Naive thymus-derived CD4-positive, alpha-beta T cell (primary cell): Measurements from ENCODE around the gene UGT2A2. TPM values are rescaled to one million over a fixed set of nuclear protein-coding genes. Genes with fewer than 3 reads are reported as not detected.

ENCODE experiments used
- ATAC-seq: fragments of 150-1000 bp; cut with Tn5 transposase; 2 replicates; pipeline ENCODE4 v1.10.0; 2021; ENCODE audit warnings: mild to moderate bottlenecking, moderate library complexity
- CTCF ChIA-PET: fragments of 350-600 bp; sonication (Branson Sonifier 250); formaldehyde crosslinking; loops from one replicate; lab custom pipeline; 2021; ENCODE audit warnings: antibody characterized with exemption; lab: Charles Lee
- POLR2A ChIA-PET: fragments of 350-600 bp; sonication (Branson Sonifier 250); formaldehyde crosslinking; loops from one replicate; lab custom pipeline; 2021; ENCODE audit warnings: antibody characterized with exemption, inconsistent platforms; lab: Charles Lee
- DNase-seq, 9 donors: peaks; one replicate each; pipeline versions ENCODE4 v3.0.0 to v3.0.0-alpha.2; 2020 to 2022; ENCODE audit warnings: mixed read lengths in 1 of 9
- H3K27ac ChIP-seq: one replicate; pipeline ENCODE4 v1.7.0; 2013; ENCODE audit warnings: mild to moderate bottlenecking, low read depth, low read length, moderate library complexity
- H3K27me3 ChIP-seq, 2 donors: one replicate each; pipeline ENCODE4 v1.7.0; 2013; ENCODE audit warnings: low read length in 2 of 2, mild to moderate bottlenecking in 2 of 2, moderate library complexity in 2 of 2; ENCODE audit not compliant: control insufficient read depth in 2 of 2, insufficient read depth in 2 of 2
- H3K36me3 ChIP-seq, 3 experiments: 1 replicate in 2 of 3; 2 replicates in 1 of 3; pipeline ENCODE4 v1.7.0; 2013; ENCODE audit warnings: low read length in 3 of 3, mild to moderate bottlenecking in 3 of 3, moderate library complexity in 1 of 3; ENCODE audit not compliant: insufficient read depth in 3 of 3, control insufficient read depth in 2 of 3
- H3K4me1 ChIP-seq, 2 donors: one replicate each; pipeline ENCODE4 v1.7.0; 2013; ENCODE audit warnings: low read length in 2 of 2, mild to moderate bottlenecking in 2 of 2, moderate library complexity in 1 of 2; ENCODE audit not compliant: control insufficient read depth in 2 of 2, insufficient read depth in 2 of 2
- H3K4me3 ChIP-seq: 2 replicates; pipeline ENCODE4 v1.7.0; 2013; ENCODE audit warnings: mild to moderate bottlenecking, low read length
- H3K9me3 ChIP-seq, 3 experiments: 1 replicate in 2 of 3; 2 replicates in 1 of 3; pipeline ENCODE4 v1.7.0; 2013; ENCODE audit warnings: low read length in 3 of 3; ENCODE audit not compliant: control insufficient read depth in 2 of 3
- H3K27ac Mint-ChIP-seq, 9 donors: one replicate each; pipeline ENCODE4 v1.8.0; 2020 to 2022; ENCODE audit warnings: mixed read lengths in 9 of 9, mild to moderate bottlenecking in 8 of 9, moderate library complexity in 5 of 9, inconsistent platforms in 2 of 9
- H3K27me3 Mint-ChIP-seq, 5 donors: one replicate each; pipeline ENCODE4 v1.8.0; 2021 to 2022; ENCODE audit warnings: mixed read lengths in 5 of 5, mild to moderate bottlenecking in 1 of 5
- H3K36me3 Mint-ChIP-seq, 5 donors: one replicate each; pipeline ENCODE4 v1.8.0; 2020 to 2022; ENCODE audit warnings: mixed read lengths in 5 of 5, mild to moderate bottlenecking in 3 of 5, inconsistent platforms in 1 of 5
- H3K4me1 Mint-ChIP-seq, 7 donors: one replicate each; pipeline ENCODE4 v1.8.0; 2020 to 2022; ENCODE audit warnings: mixed read lengths in 7 of 7, mild to moderate bottlenecking in 3 of 7, inconsistent platforms in 1 of 7
- H3K4me3 Mint-ChIP-seq, 10 donors: one replicate each; pipeline ENCODE4 v1.8.0; 2020 to 2022; ENCODE audit warnings: mild to moderate bottlenecking in 10 of 10, mixed read lengths in 10 of 10, moderate library complexity in 6 of 10, inconsistent platforms in 2 of 10
- H3K9me3 Mint-ChIP-seq, 11 donors: one replicate each; pipeline ENCODE4 v1.8.0; 2020 to 2022; ENCODE audit warnings: mixed read lengths in 11 of 11, mild to moderate bottlenecking in 4 of 11, inconsistent platforms in 1 of 11, moderate library complexity in 1 of 11
- intact Hi-C, 2 donors: fragments of 100-400 bp; cut with micrococcal nuclease; formaldehyde crosslinking; loops; one replicate each; pipeline ENCODE4 v1.15.1; 2023
- polyA plus RNA-seq, 2 donors: library from polyadenylated mRNA; unstranded; fragments of 300-500 nt; fragmentation: Illumina TruSeq; gene quantifications; one replicate each; pipeline ENCODE4 v1.2.3, GENCODE V29; 2021
- total RNA-seq, 6 experiments: library from RNA in 5 of 6; stranded (reverse) in 5 of 6; gene quantifications; 1 replicate in 5 of 6; 2 replicates in 1 of 6; pipeline ENCODE4 v1.2.3 and lab custom pipeline; 2021 to 2026

UGT2A2 gene
- total and polyA plus RNA-seq, 7 experiments from 2014 or later, result not detected

DNA sequence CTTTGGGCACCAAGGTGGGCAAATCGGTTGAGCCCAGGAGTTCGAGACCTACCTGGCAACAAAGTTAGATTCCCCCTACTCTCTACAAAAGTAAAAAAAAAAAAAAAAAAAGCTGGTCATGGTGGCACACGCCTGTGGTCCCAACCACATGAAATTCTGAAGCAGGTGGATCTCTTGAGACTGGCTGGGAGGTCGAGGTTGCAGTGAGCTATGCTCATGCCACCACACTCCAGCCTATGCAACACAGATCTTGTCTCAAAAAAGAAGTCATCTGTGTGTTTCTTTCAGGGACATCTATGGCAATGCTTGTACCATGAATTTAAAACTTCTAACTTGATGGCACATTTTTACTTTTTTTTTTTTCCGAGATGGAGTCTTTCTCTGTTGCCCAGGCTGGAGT is 55.3 kb downstream of the UGT2A2 start:
- Mint-ChIP-seq H3K27ac (no peak overlapping the region), H3K4me1 (no peaks in the 10 kb centered on the region), H3K9me3 (peaks cover 0 to 5% (median 0%) of the 10 kb centered on the region in 11 donors), H3K36me3 (peaks cover 0 to 3% (median 0%) of the 10 kb centered on the region in 5 donors), H3K27me3 (peaks cover 0 to 25% (median 3%) of the 10 kb centered on the region in 5 donors), H3K4me3 (no peak overlapping the region)
- Histone ChIP-seq H3K27ac (no peak overlapping the region), H3K4me1 (no peaks in the 10 kb centered on the region), H3K36me3 (no peaks in the 10 kb centered on the region), H3K9me3 (no peaks in the 10 kb centered on the region), H3K27me3 (no peaks in the 10 kb centered on the region), H3K4me3 (no peak overlapping the region)
- ATAC-seq (no peak), DNase-seq (no peak)
- ChIA-PET CTCF (no interaction called here), POLR2A (no interaction called here)
- intact Hi-C loops, result no loop called here

DNA sequence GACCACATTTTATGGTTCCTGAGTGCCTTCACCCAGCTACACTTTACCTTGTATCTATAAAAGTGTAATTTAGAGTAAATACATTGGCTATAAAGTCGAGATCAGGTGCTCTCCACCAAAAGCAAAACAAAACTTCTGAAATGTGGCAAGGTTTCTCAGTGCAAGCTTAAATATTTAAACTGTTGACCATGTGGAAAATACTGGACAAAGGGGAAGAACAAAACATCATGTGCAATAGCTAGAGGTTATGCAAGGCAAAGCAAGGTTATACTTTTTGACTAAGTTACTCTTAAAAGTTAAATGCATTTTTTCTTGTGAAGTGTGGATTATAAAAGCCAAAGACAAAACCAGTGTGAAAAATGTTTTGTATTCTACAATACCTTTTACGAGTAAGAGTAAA is 55.9 kb downstream of the UGT2A2 start:
- no peaks in the 10 kb centered on the region for H3K4me1 Mint-ChIP-seq
- Histone ChIP-seq H3K4me1 (no peaks in the 10 kb centered on the region), H3K27ac (no peak overlapping the region), H3K27me3 (no peaks in the 10 kb centered on the region), H3K9me3 (no peaks in the 10 kb centered on the region), H3K36me3 (no peaks in the 10 kb centered on the region), H3K4me3 (no peak overlapping the region)
- ChIA-PET POLR2A (no interaction called here), CTCF (no interaction called here)
- peaks cover 0 to 3% (median 0%) of the 10 kb centered on the region in 5 donors for H3K36me3 Mint-ChIP-seq
- ATAC-seq (no peak), DNase-seq (no peak)
- peaks cover 0 to 5% (median 0%) of the 10 kb centered on the region in 11 donors for H3K9me3 Mint-ChIP-seq
- intact Hi-C loops, result no loop called here
- peaks cover 0 to 25% (median 3%) of the 10 kb centered on the region in 5 donors for H3K27me3 Mint-ChIP-seq
- H3K27ac Mint-ChIP-seq, result no peak overlapping the region
- no peak overlapping the region for H3K4me3 Mint-ChIP-seq

GRCh38 chr4:69577245-69577644 is 62.2 kb downstream of the UGT2A2 start:
- CTCF ChIA-PET, result no interaction called here
- peaks cover 0 to 3% (median 0%) of the 10 kb centered on the region in 11 donors for H3K9me3 Mint-ChIP-seq
- POLR2A ChIA-PET, result no interaction called here
- peaks cover 0 to 3% (median 0%) of the 10 kb centered on the region in 5 donors for H3K27me3 Mint-ChIP-seq
- no peaks in the 10 kb centered on the region for H3K4me1 Mint-ChIP-seq
- Histone ChIP-seq H3K36me3 (no peaks in the 10 kb centered on the region), H3K27ac (no peak overlapping the region), H3K4me3 (no peak overlapping the region), H3K9me3 (no peaks in the 10 kb centered on the region), H3K4me1 (no peaks in the 10 kb centered on the region), H3K27me3 (no peaks in the 10 kb centered on the region)
- no peak overlapping the region for H3K4me3 Mint-ChIP-seq
- intact Hi-C loops, result no loop called here
- DNase-seq (no peak), ATAC-seq (no peak)
- no peaks in the 10 kb centered on the region for H3K36me3 Mint-ChIP-seq
- H3K27ac Mint-ChIP-seq, result no peak overlapping the region

GRCh38 chr4:69576251-69576877 is 63.1 kb downstream of the UGT2A2 start:
- ChIA-PET CTCF (no interaction called here), POLR2A (no interaction called here)
- Histone ChIP-seq H3K4me1 (no peaks in the 10 kb centered on the region), H3K36me3 (no peaks in the 10 kb centered on the region), H3K27ac (no peak overlapping the region), H3K4me3 (no peak overlapping the region), H3K27me3 (no peaks in the 10 kb centered on the region), H3K9me3 (no peaks in the 10 kb centered on the region)
- Mint-ChIP-seq H3K36me3 (no peaks in the 10 kb centered on the region), H3K4me3 (no peak overlapping the region), H3K9me3 (peaks cover 0 to 3% (median 0%) of the 10 kb centered on the region in 11 donors), H3K27ac (no peak overlapping the region), H3K4me1 (no peaks in the 10 kb centered on the region), H3K27me3 (peaks cover 0 to 4% (median 0%) of the 10 kb centered on the region in 5 donors)
- ATAC-seq (no peak), DNase-seq (no peak)
- intact Hi-C loops, result no loop called here

GRCh38 chr4:69568787-69569186 is 70.7 kb downstream of the UGT2A2 start:
- H3K4me3 Mint-ChIP-seq, result no peak overlapping the region
- no peak for DNase-seq
- CTCF ChIA-PET, result no interaction called here
- H3K36me3 ChIP-seq, result no peaks in the 10 kb centered on the region
- peaks cover 0 to 4% (median 0%) of the 10 kb centered on the region in 11 donors for H3K9me3 Mint-ChIP-seq
- POLR2A ChIA-PET, result no interaction called here
- H3K27ac Mint-ChIP-seq, result no peak overlapping the region
- H3K4me1 Mint-ChIP-seq, result no peaks in the 10 kb centered on the region
- H3K27ac ChIP-seq, result no peak overlapping the region
- H3K4me1 ChIP-seq, result no peaks in the 10 kb centered on the region
- peaks cover 0 to 5% (median 0%) of the 10 kb centered on the region in 5 donors for H3K27me3 Mint-ChIP-seq
- no peak overlapping the region for H3K4me3 ChIP-seq
- H3K36me3 Mint-ChIP-seq, result no peaks in the 10 kb centered on the region
- no peaks in the 10 kb centered on the region for H3K9me3 ChIP-seq
- H3K27me3 ChIP-seq, result no peaks in the 10 kb centered on the region
- intact Hi-C loops, result no loop called here
- no peak for ATAC-seq

- Mint-ChIP-seq H3K27me3 (peaks cover 0 to 7% (median 0%) of the 10 kb centered on the region in 5 donors), H3K36me3 (no peaks in the 10 kb centered on the region), H3K9me3 (peaks cover 0 to 6% (median 0%) of the 10 kb centered on the region in 11 donors), H3K27ac (no peak overlapping the region), H3K4me3 (no peak overlapping the region), H3K4me1 (no peaks in the 10 kb centered on the region)
- ATAC-seq, result no peak
- Histone ChIP-seq H3K36me3 (no peaks in the 10 kb centered on the region), H3K27ac (no peak overlapping the region), H3K4me3 (no peak overlapping the region), H3K27me3 (no peaks in the 10 kb centered on the region), H3K4me1 (no peaks in the 10 kb centered on the region), H3K9me3 (no peaks in the 10 kb centered on the region)
- DNase-seq, result no peak
- CTCF ChIA-PET, result no interaction called here
- intact Hi-C loops, result no loop called here
- POLR2A ChIA-PET, result no interaction called here
These were observed 76.0 kb downstream of the UGT2A2 start for GRCh38 chr4:69563424-69563823.

GRCh38 chr4:69549651-69550050 is 89.8 kb downstream of the UGT2A2 start:
- H3K4me3 Mint-ChIP-seq, result no peak overlapping the region
- H3K27ac Mint-ChIP-seq, result no peak overlapping the region
- peaks cover 0 to 5% (median 2%) of the 10 kb centered on the region in 5 donors for H3K27me3 Mint-ChIP-seq
- POLR2A ChIA-PET, result no interaction called here
- DNase-seq (no peak), ATAC-seq (no peak)
- Histone ChIP-seq H3K4me3 (no peak overlapping the region), H3K4me1 (no peaks in the 10 kb centered on the region), H3K27ac (no peak overlapping the region), H3K9me3 (no peaks in the 10 kb centered on the region), H3K36me3 (no peaks in the 10 kb centered on the region), H3K27me3 (no peaks in the 10 kb centered on the region)
- intact Hi-C loops, result no loop called here
- CTCF ChIA-PET, result no interaction called here
- H3K4me1 Mint-ChIP-seq, result no peaks in the 10 kb centered on the region
- peaks cover 0 to 7% (median 0%) of the 10 kb centered on the region in 11 donors for H3K9me3 Mint-ChIP-seq
- H3K36me3 Mint-ChIP-seq, result no peaks in the 10 kb centered on the region
